GM18520 (cell line): ENCODE results near the gene CHST3.

Source experiments
- ATAC-seq: cut with Tn5 transposase; IDR thresholded peaks from one replicate; pipeline ENCODE4 v1.9.1; 2021; ENCODE audit not compliant: unreplicated experiment

Gene CHST3

GRCh38 chr10:72050873-72051272 is 86.7 kb downstream of the CHST3 start:
- no peak for ATAC-seq

GRCh38 chr10:72053690-72054089 is 89.5 kb downstream of the CHST3 start:
- no peak for ATAC-seq

GRCh38 chr10:72056113-72056512 is 91.9 kb downstream of the CHST3 start:
- ATAC-seq, result no peak

GRCh38 chr10:72056932-72057751 is 92.9 kb downstream of the CHST3 start:
- ATAC-seq, result no peak

GRCh38 chr10:72058347-72058898 is 94.2 kb downstream of the CHST3 start:
- ATAC-seq, result no peak

GRCh38 chr10:72058989-72059842 is 95.0 kb downstream of the CHST3 start:
- no peak for ATAC-seq

GRCh38 chr10:72059843-72060822 is 95.9 kb downstream of the CHST3 start:
- no peak for ATAC-seq

GRCh38 chr10:72061491-72061890 is 97.3 kb downstream of the CHST3 start:
- no peak for ATAC-seq

- no peak for ATAC-seq
Observed at GRCh38 chr10:72061930-72062329, 97.7 kb downstream of the CHST3 start.

GRCh38 chr10:72062382-72062781 is 98.2 kb downstream of the CHST3 start:
- no peak for ATAC-seq
